Smooth muscle cell of the brain vasculature (primary cell): ENCODE measurements around the gene ARHGEF16.

Source experiments
- DNase-seq: peaks from one replicate; pipeline ENCODE4 v3.0.0-alpha.2; 2012; ENCODE audit warnings: low read depth, low spot score

ARHGEF16 gene

DNA sequence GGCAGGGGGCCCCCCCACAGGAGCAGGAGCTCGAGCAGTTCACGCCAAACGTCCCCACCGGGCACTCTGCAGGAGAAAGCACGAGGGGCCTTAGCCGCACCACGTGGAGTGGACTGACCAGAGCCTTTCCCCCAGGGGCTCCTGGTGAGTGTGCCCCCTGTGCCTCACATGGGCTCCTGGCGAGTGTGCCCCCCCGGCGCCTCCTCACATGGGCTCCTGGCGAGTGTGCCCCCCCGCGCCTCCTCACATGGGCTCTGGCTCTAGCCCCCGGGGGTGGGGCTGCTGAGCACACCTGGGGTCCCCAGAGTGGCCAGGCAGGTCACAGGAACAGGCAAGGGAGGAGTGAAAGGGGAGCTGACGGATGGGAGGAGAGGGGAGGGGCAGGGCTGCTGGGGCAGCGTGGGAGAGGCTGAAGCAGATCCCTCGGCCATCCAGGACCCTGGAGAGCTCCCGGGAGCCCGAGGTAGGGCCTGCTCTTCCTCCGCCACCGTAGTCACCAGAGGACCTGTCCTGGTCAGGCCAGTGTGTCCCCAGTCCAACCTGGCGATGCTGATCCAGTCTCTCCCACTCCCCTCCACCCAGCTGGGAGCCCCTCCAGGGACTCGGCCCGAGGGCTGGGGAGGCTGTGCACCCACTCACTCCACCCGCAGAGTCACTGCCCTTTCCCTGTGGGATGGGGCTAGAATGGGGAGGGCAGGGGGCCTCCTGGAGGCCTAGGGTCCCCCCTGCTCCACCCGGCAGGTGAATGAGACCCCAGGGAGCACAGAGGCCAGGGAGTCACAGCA is 47.6 kb downstream of the ARHGEF16 start:
- DNase-seq = no peak

DNA sequence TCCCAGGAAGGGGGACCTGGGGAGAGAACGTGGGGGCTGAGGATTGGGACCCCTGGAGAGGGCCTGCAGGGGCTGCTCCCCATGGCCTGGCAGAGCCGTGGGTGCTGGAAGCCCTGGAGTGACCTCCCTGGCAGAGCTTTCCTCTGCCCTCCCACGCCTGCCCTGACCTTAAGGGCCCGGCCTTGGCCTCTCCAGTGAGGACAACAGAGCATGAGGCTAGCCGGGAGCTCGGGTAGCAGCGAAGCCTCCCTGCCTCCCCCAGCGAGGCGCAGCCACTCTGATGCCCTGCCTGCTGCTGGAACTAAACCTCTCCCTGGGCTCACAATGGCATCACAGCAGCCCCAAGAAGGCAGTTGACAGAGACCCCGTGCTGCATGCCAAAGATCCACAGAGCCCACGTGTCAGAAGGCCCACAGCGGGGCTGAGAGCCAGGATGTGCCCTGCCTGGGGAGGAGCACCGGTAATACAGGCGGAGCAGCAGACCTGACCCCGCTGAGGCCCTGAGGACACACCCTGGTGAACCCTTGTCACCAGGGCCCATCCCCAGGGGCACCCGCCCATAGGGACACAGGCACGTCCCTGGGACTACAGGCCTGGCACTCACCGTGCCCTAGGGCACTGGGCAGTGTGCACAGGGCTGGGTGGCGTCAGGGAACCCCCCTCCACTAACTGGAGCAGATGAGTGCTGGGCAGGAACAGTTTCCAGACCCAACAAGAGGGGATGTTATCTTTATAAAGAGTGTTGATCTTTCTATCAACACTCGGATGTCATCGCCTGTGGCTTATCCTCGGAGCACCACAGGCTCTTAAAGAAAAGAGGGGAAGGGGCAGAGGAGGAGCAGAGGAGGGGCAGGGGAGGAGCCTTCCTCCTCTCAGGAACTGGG is 48.4 kb downstream of the ARHGEF16 start:
- DNase-seq = no peak

DNA sequence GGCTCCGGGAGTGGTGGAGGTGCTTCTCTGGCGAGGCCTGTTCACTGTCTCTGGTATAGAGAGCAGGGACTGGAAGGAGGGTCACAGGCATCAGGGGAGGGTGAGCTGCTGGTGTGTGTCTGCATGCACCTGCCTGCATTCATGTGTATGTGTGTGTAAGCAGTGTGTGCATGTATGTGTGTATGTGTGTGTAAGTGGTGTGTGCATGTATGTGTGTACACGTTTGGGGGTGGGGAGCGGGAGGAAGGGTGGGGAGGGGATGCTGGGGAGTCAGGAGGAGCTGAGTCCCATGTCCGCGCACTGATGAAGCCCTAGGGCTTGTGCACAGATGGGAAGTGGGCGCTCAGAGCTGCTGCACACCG is 49.0 kb downstream of the ARHGEF16 start:
- DNase-seq = no peak

DNA sequence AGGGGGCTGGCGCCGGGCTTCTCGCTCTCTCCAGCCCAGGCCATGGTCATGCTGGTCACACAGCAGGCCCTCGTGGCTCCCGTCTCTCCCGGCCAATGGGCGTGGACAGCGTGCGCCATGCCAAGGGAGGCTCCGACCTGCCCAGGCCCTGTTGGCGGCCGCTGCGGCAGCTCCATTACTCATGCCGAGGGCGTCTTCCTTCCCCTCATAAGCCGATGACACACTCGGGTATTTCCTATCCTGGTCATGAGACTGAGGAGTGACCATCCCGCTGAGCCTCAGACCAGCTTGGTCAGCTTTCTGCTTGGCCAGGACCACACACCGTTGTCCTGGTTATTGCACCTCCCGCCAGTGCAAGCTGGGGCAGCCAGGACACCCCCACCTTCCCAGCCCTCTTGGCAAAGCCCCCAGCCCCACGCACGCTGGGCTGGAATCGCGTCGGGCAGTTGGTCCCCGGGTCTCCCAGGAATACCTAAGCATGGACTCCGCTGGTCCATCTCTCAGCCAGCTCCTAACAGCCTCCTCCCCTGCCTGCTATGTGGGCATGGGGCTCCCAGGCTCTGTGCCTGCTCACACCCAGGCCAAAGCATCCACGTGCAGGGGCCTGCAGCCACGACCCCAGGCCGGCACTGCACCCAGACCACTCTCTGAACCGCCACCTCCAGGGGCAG is 49.8 kb downstream of the ARHGEF16 start:
- peak; percentile 55 for DNase-seq

DNA sequence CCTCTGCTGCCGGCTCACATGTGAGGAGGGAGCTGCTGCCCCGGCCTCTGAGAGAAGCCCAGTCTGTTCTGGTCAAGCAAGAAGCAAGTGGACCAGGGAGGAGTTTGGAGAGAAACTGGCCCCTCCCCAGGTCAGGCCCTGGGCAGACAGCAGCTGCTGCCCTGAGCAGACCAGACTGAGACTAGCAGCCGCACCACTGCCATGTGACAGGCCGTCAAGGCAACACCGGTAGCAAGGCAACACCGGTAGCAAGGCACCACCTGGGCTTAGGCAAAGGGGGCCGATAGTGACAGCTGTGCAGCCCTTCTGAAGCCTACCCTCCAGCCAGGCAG is 50.3 kb downstream of the ARHGEF16 start:
- no peak for DNase-seq

DNA sequence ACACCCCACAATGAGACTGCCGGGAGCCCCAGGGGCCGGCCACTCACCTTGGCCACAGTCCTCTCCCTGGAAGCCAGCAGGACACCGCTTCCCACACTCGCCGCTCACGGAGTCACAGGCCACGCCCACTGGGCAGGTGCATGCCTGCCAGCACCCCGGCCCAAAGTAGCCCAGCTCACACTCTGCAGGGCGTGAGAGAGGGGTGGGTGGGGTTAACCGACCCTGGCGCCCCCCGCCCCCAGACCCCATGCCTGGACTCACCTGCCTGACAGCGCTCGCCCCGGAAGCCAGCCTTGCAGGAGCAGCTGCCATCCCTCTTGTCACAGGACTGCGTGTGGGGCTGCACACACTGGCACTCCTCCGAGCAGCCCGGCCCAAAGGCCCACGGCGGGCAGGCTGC is 50.7 kb downstream of the ARHGEF16 start:
- no peak for DNase-seq

DNA sequence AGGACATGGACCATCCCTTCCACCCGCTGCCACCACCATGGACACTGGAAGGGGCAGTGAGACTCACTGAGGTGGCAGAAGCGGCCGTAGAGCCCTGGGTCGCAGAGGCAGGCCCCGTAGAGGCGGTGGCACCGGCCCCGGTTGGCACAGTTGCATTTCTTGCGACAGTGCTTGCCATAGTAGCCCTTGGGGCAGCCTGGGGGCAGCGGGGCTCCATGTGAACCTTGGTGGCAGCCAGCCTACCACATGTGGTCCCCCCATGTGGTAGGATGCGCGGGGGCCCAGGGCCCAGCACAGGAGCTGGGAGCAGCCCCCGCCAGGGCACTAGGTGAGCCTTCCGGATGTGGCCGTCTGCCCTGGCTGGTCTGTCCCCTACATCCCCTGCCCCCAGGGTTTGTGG is 51.6 kb downstream of the ARHGEF16 start:
- DNase-seq = no peak

DNA sequence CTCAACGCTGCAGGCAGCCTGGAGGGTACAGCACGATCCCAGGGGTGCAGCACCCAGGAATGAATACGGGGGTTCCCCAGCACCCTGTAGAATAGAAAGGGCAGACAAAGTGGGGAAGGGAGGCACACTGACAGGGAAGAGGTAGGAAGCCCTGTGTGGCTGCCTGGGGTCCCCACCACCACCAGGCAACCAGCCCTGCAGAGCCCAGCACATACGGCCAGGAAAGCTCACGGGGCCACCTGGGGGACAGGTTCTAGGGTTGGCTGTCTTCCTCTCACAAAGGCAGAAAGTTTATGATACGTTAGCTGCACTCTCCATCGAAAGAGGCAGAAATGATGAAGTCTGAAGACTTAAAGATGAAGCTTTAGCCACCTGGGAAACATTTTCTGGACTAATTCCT is 52.5 kb downstream of the ARHGEF16 start:
- no peak for DNase-seq

GRCh38 chr1:3507636-3508275 is 53.3 kb downstream of the ARHGEF16 start:
- no peak for DNase-seq

DNA sequence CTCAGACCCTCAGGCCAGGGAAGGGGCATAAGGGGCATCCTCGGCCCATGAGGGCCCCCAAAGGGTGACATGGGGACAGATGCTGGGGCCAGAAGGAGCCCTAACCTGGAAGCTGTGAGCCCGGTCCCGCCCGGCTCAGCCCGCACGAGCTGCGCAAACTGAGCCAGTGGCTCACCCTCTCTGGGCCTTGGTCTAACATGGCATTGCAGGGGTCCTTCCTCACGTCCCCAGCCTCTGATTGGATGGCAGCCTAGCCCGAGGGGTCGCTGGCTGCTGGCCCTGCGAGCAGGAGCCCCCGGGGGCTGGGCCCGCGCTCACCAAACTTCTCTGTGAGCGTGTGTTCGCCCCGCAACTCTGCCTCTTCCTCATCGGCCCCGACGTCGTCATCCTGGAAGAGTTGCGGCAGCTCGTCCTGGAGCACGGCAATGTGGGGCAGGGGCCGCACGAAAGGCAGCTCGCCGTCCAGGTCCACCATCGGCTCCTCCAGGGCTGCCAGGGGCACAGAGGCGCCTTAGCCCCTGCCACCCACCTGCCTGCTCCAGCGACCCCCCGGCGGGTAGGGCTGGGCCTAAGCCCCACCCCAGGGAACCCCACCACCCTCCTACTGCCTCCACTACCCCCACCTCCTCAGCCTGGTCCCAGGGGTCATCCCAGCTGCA is 54.4 kb downstream of the ARHGEF16 start:
- DNase-seq = no peak

GRCh38 chr1:3509721-3510120 is 55.3 kb downstream of the ARHGEF16 start:
- DNase-seq = no peak

DNA sequence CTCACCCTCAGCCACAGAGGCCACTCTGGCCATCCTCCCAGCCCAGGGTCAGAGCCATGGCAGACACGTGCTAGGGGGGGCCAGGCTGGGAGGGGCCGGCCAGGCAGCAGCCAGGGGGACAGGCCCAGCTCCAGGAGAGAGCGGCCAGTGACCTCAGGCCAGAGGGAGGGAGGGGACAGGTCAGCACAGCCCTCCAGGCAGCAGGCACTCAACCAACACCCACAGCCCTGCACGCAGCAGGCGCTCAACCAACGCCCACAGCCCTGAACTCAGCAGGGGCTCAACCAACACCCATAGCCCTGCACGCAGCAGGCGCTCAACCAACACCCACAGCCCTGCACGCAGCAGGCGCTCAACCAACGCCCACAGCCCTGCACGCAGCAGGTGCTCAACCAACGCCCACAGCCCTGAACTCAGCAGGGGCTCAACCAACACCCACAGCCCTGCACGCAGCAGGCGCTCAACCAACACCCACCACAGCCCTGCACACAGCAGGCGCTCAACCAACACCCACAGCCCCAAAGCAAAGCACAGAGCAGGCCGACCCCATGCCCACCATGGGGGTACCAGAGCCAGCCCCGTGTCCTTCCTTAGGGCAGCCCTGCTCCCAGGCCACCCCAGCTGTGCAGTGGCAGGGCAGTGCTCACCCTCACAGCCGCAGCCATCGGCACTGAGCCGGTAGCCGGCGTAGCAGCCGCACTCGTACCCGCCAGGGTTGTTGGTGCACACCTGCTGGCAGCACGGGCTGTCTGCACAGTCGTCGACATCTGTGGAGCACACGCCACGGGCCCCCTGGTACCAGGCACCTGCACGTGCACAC is 55.9 kb downstream of the ARHGEF16 start:
- DNase-seq = no peak

DNA sequence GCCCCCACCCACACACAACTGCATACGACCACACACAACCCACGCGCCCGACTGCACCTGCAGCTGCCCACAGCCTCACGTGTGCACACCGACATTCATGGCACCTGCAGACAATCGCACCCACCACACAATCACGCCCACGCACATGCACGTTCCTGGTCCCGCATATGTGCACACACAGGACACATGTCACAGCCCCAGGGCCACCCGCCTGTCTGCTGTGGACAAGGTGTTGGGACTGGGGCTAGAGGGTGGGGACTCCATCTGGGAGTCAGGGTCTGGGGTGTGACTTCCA is 56.4 kb downstream of the ARHGEF16 start:
- DNase-seq = no peak

DNA sequence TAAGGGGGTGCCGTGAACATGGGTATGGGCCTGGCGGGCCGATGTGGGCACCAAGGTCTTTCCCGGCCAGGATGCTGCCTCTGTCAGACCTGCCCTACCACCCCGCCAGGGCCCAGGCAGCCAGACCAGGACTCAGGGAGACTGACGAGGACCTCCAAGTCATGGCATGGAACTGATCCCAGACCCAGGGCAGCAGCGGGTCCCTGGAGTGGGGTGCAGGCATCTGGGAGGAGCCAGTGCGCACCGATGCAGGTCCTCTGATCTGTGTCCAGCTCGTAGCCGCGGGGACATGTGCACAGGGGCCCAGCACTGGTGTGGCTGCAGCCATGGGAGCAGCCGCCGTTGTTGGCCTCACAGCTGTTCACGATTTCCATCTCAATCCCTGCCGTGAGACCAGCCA is 56.8 kb downstream of the ARHGEF16 start:
- DNase-seq = no peak

DNA sequence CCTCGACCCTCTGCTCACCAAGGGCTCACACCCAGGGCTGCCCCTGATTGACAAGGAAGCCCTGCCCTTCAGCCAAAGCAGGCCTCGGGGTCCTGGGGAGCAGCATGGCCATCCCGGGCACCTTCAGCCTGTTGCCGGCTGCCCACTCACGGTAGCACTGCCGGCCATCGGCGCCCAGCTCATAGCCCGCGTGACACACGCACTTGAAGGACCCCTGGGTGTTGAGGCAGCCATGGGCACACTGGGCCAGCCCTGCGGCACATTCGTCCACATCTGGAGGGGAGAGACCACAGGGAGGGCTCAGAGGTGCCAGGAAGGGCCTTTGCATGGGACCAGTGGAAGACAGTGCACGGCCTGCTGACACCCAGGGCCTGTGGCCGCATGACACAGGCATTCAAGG is 57.4 kb downstream of the ARHGEF16 start:
- DNase-seq = no peak

- DNase-seq = no peak
Observed at GRCh38 chr1:3514404-3514803, 59.9 kb downstream of the ARHGEF16 start.

DNA sequence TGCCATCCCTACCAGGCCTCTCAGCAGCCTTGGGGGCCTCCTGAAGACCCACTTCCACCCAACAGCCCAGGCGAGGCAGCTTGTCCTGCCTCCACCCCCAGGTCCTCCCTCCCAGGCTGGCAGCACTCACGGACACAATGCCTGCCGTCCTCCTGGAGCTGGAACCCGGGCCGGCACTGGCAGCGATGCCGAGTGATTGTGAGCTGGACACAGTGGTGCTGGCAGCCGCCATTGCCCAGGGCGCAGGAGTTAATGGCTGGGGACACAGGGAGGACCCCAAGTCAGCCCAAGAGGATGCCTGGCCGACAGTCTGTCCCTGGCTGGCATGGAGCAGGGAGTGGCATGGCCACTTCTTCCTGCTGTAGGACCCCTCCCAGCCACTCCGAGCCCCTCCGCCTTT is 60.8 kb downstream of the ARHGEF16 start:
- no peak for DNase-seq

- DNase-seq = no peak
Observed at GRCh38 chr1:3515774-3516480, 61.5 kb downstream of the ARHGEF16 start.

GRCh38 chr1:3516481-3516869 is 62.0 kb downstream of the ARHGEF16 start:
- no peak for DNase-seq

GRCh38 chr1:3516911-3517675 is 62.6 kb downstream of the ARHGEF16 start:
- no peak for DNase-seq
